Caco-2 (cell line): ENCODE data around the gene SPOCK2. TPM values are rescaled to one million over a fixed set of nuclear protein-coding genes. Genes with fewer than 3 reads are reported as not detected.

Experiments
- BruUV-seq: library from RNA; stranded (reverse); fragments of 400-500 nt; replicated peaks from 2 replicates; lab custom pipeline; 2021; lab: Mats Ljungman, UMichigan
- CTCF ChIA-PET: fragments of 300-600 bp; sonication (Branson Sonifier 250); formaldehyde crosslinking; loops from one replicate; lab custom pipeline; 2022; ENCODE audit warnings: antibody characterized with exemption; lab: Charles Lee
- POLR2A ChIA-PET: fragments of 300-600 bp; sonication (Branson Sonifier 250); formaldehyde crosslinking; loops from one replicate; lab custom pipeline; 2022; ENCODE audit warnings: antibody characterized with exemption; lab: Charles Lee
- DNase-seq, 2 experiments: peaks; one replicate each; pipeline versions ENCODE4 v3.0.0 to v3.0.0-alpha.2; 2020 to 2022
- H3K27me3 ChIP-seq: replicated peaks from 2 replicates; pipeline ENCODE4 v1.6.0; 2011; ENCODE audit warnings: low read length; ENCODE audit not compliant: control insufficient read depth, insufficient read depth
- H3K36me3 ChIP-seq: 2 replicates; pipeline ENCODE4 v1.5.1; 2011; ENCODE audit warnings: low read length; ENCODE audit not compliant: control insufficient read depth, insufficient read depth
- H3K4me1 ChIP-seq: fragments of 250-450 bp; sonication (Bioruptor Pico); 2 replicates; pipeline ENCODE4 v1.5.1; 2020; ENCODE audit warnings: mild to moderate bottlenecking
- H3K4me3 ChIP-seq: 2 replicates; pipeline ENCODE4 v1.5.1; 2011; ENCODE audit warnings: low read depth, mild to moderate bottlenecking, control low read depth, low read length
- H3K9me3 ChIP-seq: fragments of 250-450 bp; sonication (Bioruptor Pico); 2 replicates; pipeline ENCODE4 v1.5.1; 2020; ENCODE audit warnings: mild to moderate bottlenecking, moderate library complexity
- H3K27ac Mint-ChIP-seq: one replicate; pipeline ENCODE4 v1.8.0; 2022; ENCODE audit warnings: mixed read lengths; ENCODE audit not compliant: unreplicated experiment
- H3K27me3 Mint-ChIP-seq: one replicate; pipeline ENCODE4 v1.8.0; 2022; ENCODE audit warnings: mixed read lengths; ENCODE audit not compliant: insufficient read depth, unreplicated experiment
- H3K36me3 Mint-ChIP-seq: one replicate; pipeline ENCODE4 v1.8.0; 2022; ENCODE audit warnings: mild to moderate bottlenecking, mixed read lengths; ENCODE audit not compliant: insufficient read depth, unreplicated experiment
- H3K4me1 Mint-ChIP-seq: one replicate; pipeline ENCODE4 v1.8.0; 2022; ENCODE audit warnings: low read depth, mixed read lengths; ENCODE audit not compliant: unreplicated experiment
- H3K4me3 Mint-ChIP-seq: one replicate; pipeline ENCODE4 v1.8.0; 2022; ENCODE audit warnings: mild to moderate bottlenecking, moderate library complexity, mixed read lengths; ENCODE audit not compliant: unreplicated experiment
- H3K9me3 Mint-ChIP-seq: one replicate; pipeline ENCODE4 v1.8.0; 2022; ENCODE audit warnings: mixed read lengths; ENCODE audit not compliant: unreplicated experiment
- intact Hi-C: fragments of 100-400 bp; cut with micrococcal nuclease; formaldehyde crosslinking; loops from one replicate; pipeline ENCODE4 v1.10.0; 2022; ENCODE audit not compliant: unreplicated experiment
- total RNA-seq: library from RNA; stranded (reverse); gene quantifications from 2 replicates; pipeline ENCODE4 v1.2.3, GENCODE V29; 2022
- TF ChIP-seq, protein P1 (sequence below), 2 experiments: fragments of 200-600 bp in 1 of 2; IDR thresholded peaks; 1 replicate in 1 of 2; 2 replicates in 1 of 2; pipeline versions ENCODE4 v1.5.1 to v1.8.0; 2011 to 2022; ENCODE audit warnings: antibody characterized with exemption in 1 of 2, control low read depth in 1 of 2, inconsistent platforms in 1 of 2, low read depth in 1 of 2, low read length in 1 of 2, mild to moderate bottlenecking in 1 of 2, moderate library complexity in 1 of 2; ENCODE audit not compliant: insufficient read depth in 1 of 2, severe bottlenecking in 1 of 2, unreplicated experiment in 1 of 2

The SPOCK2 gene
- total RNA-seq, 1 experiment from 2014 or later, result 1.6 TPM

DNA sequence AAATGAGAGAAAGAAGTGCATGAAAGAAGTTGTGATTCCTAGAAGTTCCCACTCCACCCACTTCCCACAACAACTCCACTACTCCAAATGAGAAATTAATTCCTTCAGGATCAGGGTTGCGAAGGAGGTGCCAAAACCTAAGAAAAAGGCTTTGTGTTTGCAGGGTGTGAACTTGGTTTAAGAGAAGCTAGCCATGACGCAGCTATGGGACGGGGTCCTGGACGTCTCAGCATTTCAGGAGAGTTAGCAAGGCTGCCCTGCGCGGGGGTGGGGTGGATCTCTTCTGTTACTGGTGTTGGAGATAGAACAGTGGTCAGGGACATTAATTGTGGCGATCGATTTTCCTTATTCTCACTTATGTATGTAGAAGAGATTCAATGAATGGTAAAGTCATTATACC, 63.0 kb downstream of the SPOCK2 start:
- CTCF ChIA-PET, result interaction anchor here (1.4 to 2.2 kb wide), 2 partner anchors 13 to 23 kb away, joined by 3 to 10 read pairs; no protein-coding TSS in a partner anchor
- TF ChIP-seq, protein P1, sequence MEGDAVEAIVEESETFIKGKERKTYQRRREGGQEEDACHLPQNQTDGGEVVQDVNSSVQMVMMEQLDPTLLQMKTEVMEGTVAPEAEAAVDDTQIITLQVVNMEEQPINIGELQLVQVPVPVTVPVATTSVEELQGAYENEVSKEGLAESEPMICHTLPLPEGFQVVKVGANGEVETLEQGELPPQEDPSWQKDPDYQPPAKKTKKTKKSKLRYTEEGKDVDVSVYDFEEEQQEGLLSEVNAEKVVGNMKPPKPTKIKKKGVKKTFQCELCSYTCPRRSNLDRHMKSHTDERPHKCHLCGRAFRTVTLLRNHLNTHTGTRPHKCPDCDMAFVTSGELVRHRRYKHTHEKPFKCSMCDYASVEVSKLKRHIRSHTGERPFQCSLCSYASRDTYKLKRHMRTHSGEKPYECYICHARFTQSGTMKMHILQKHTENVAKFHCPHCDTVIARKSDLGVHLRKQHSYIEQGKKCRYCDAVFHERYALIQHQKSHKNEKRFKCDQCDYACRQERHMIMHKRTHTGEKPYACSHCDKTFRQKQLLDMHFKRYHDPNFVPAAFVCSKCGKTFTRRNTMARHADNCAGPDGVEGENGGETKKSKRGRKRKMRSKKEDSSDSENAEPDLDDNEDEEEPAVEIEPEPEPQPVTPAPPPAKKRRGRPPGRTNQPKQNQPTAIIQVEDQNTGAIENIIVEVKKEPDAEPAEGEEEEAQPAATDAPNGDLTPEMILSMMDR (IDR thresholded peaks at IDR 0.05; ENCODE audit: insufficient read depth in 1 of 2, low read depth in 1 of 2, low read length in 1 of 2, severe bottlenecking in 1 of 2, unreplicated experiment in 1 of 2), result no peak
- Mint-ChIP-seq H3K36me3 (peaks cover 5% of the 10 kb centered on the region), H3K27ac (no peak overlapping the region), H3K4me1 (peaks cover 21% of the 10 kb centered on the region), H3K9me3 (peaks cover 9% of the 10 kb centered on the region), H3K4me3 (no peak overlapping the region), H3K27me3 (no peaks in the 10 kb centered on the region)
- Histone ChIP-seq H3K9me3 (no peaks in the 10 kb centered on the region), H3K36me3 (no peaks in the 10 kb centered on the region), H3K4me3 (no peak overlapping the region), H3K27me3 (no peaks in the 10 kb centered on the region), H3K4me1 (peaks cover 41% of the 10 kb centered on the region)
- intact Hi-C loops, result no loop called here
- POLR2A ChIA-PET, result no interaction called here
- DNase-seq, result no peak
- no TSS peak for BruUV-seq

DNA sequence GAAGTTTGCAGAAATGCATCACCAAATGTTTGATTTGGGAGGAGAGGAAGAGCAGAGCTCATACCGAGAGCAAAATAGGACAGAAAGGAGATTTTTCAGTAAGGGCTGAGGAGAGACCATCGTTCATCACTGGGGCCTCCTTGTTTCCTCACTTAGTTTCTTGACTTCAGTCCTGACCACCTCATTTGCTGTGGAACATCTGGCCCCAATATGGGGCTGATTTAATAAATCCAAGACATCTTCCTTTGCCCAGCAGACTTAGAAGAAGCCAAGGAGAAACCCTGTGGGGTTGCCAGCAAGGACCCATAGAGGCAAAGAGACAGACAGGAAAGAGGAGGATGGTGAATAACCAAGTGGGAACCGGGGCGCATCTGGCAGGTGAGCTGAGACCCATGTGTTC, 63.8 kb downstream of the SPOCK2 start:
- TF ChIP-seq, protein P1 (IDR thresholded peaks at IDR 0.05; ENCODE audit: insufficient read depth in 1 of 2, low read depth in 1 of 2, low read length in 1 of 2, severe bottlenecking in 1 of 2, unreplicated experiment in 1 of 2), result no peak
- peaks cover 9% of the 10 kb centered on the region for H3K9me3 Mint-ChIP-seq
- no peaks in the 10 kb centered on the region for H3K36me3 ChIP-seq
- ChIA-PET CTCF (interaction anchor here (2.2 kb wide), 1 partner anchor 24 kb away, joined by 10 read pairs; no protein-coding TSS in a partner anchor), POLR2A (no interaction called here)
- H3K4me3 Mint-ChIP-seq, result no peak overlapping the region
- H3K4me1 ChIP-seq, result peaks cover 39% of the 10 kb centered on the region
- H3K27ac Mint-ChIP-seq, result no peak overlapping the region
- BruUV-seq, result no TSS peak
- intact Hi-C loops, result no loop called here
- DNase-seq, result no peak
- no peak overlapping the region for H3K4me3 ChIP-seq
- no peaks in the 10 kb centered on the region for H3K27me3 Mint-ChIP-seq
- peaks cover 5% of the 10 kb centered on the region for H3K36me3 Mint-ChIP-seq
- H3K4me1 Mint-ChIP-seq, result peaks cover 19% of the 10 kb centered on the region
- no peaks in the 10 kb centered on the region for H3K27me3 ChIP-seq
- no peaks in the 10 kb centered on the region for H3K9me3 ChIP-seq

DNA sequence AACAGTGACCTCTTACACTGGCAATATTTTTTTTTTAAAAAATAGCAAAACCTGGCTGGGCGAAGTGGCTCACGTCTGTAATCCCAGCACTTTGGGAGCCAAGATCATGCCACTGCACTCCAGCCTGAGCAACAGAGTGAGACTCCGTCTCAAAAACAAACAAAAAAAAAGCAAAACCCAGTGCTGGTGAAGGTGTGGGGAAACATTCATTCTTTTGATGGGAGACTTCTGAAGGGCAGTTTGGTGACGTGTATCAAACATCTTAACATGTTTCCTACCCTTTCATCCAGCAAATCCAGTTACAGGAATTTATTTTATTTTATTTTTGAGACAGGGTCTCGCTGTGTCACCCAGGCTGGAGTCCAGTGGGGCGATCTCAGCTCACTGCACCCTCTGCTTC, 66.1 kb downstream of the SPOCK2 start:
- ChIA-PET CTCF (interaction anchor here (1.5 kb wide), 1 partner anchor 26 kb away, joined by 4 read pairs; no protein-coding TSS in a partner anchor), POLR2A (no interaction called here)
- H3K27me3 Mint-ChIP-seq, result no peaks in the 10 kb centered on the region
- BruUV-seq, result no TSS peak
- Histone ChIP-seq H3K4me1 (peaks cover 27% of the 10 kb centered on the region), H3K9me3 (no peaks in the 10 kb centered on the region), H3K4me3 (no peak overlapping the region), H3K36me3 (no peaks in the 10 kb centered on the region), H3K27me3 (no peaks in the 10 kb centered on the region)
- H3K27ac Mint-ChIP-seq, result no peak overlapping the region
- H3K4me3 Mint-ChIP-seq, result no peak overlapping the region
- no peaks in the 10 kb centered on the region for H3K36me3 Mint-ChIP-seq
- H3K4me1 Mint-ChIP-seq, result peaks cover 24% of the 10 kb centered on the region
- TF ChIP-seq, protein P1 (IDR thresholded peaks at IDR 0.05; ENCODE audit: insufficient read depth in 1 of 2, low read depth in 1 of 2, low read length in 1 of 2, severe bottlenecking in 1 of 2, unreplicated experiment in 1 of 2), result no peak
- intact Hi-C loops, result no loop called here
- DNase-seq, result no peak
- H3K9me3 Mint-ChIP-seq, result peaks cover 9% of the 10 kb centered on the region
